Kidney capillary endothelial cell (primary cell): ENCODE measurements around the gene MAPK14.
"Not testable (repeated sequence)": the region's sequence is repeated elsewhere in the genome, so short reads cannot be mapped to it uniquely, and the experiment has no call there.

Source experiments
- DNase-seq: peaks from one replicate; pipeline ENCODE4 v3.0.0-alpha.2; 2018; ENCODE audit warnings: low spot score

MAPK14 gene

DNA sequence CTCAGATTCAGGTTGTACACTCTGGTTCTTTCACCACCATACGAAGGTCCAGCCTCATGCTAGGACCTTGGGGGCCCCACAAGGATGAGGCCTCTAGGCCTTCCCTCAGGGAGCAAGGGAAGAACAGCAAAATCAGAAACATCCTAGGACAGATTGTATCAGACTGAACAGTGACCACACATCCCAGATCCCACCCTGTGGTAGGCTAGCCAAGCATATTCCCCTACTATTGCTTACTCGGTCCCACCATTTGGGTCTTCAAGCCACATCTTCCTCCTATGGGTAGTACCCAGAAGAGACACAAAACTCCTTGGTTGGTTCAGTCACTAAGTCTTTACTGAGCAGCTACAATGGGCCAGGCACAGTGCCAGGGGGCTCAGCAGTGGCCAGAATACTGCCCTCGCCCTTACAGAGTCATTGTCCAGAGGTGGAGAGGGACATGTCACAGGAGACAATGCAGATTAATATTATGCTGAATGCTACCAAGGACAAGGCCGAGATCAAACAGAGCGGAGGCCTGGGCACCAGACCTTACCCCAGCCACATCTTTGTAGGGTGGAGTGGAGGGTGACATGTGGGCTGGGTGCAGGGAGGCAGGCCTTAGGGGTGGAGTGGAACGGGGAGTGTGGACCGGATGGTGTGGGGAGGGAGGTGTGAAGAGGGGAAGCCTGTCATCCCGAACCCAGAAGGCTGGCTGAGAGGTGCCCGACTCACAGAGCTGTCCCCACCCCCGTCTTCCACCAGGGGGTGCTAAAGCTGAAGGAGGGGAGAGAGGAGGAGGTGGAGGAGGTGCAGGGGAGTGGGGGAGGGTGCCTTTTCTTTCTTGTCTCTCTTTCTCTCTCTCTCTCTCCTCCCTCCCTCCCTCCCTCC, 95.9 kb downstream of the MAPK14 start:
- DNase-seq = peak; percentile 72

DNA sequence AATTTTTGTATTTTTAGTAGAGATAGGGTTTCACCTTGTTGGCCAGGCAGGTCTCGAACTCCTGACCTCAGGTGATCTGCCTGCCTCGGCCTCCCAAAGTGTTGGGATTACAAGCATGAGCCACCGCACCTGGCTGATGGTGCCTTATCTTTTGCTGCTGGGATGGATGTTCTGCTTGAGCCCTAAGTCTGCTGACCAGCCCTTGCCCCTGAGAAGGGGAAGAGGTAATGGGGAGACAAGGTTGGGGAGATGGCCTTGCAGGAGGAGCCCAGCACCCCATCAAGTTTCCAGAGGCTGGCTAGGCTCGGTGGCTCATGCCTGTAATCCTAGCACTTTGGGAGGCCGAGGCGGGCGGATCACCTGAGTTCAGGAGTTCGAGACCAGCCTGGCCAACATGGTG, 96.7 kb downstream of the MAPK14 start:
- not testable (repeated sequence) for DNase-seq

DNA sequence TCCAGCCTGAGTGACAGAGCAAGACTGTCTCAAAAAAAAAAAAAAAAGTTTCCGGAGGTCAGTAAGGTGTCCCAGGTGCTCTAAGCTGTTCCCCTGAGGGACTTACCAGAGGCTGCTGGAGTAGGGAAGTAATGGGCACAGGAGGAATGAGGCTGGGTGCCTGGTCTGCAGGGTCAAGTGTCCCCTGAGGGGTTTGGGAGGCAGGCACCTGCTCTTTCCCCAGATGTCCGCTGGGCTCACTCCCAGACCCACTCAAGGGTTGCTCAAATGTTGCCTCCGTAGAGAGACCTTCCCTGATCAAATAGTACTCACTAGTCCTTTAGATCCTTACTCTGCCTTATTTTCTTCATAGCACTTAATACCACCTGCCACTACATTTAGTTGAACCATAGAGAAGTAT, 97.3 kb downstream of the MAPK14 start:
- no peak for DNase-seq

DNA sequence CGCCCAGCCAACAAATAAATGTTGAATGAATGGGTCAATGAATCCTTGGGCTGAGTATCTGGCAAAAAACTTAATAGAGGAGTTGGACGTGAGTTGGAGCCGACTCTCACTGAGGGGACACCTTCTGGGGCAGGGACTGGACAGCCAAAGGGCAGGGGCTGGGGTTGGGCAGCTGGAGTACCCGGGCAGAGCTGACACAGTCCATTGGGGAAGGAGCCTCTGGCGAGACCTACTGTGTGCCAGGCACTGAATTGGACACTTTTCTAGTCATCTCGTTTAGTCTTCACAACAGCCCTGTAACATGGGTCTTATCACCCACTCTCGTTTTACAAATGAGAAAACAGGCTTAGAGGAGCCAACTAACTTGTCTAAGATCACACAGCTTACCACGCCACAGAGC, 98.0 kb downstream of the MAPK14 start:
- no peak for DNase-seq

DNA sequence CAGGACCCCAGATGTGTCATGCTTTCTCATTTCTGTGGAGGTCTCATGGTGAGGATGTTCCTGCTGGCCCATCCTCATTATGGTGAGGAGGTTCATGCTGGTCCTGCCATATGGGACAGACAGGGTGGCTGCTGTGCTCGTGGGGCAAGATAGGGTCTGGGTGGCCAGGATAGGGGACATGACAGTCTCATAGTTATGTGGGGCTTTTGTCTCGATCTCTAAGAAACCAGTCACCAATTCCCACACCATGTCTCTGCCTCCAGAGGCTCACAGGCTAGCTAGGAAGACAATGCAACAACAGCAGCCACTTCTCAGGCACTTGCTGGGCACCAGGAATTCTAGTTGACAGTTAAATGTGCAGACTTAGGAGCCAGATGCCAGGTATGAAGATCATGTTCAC, 98.5 kb downstream of the MAPK14 start:
- no peak for DNase-seq

DNA sequence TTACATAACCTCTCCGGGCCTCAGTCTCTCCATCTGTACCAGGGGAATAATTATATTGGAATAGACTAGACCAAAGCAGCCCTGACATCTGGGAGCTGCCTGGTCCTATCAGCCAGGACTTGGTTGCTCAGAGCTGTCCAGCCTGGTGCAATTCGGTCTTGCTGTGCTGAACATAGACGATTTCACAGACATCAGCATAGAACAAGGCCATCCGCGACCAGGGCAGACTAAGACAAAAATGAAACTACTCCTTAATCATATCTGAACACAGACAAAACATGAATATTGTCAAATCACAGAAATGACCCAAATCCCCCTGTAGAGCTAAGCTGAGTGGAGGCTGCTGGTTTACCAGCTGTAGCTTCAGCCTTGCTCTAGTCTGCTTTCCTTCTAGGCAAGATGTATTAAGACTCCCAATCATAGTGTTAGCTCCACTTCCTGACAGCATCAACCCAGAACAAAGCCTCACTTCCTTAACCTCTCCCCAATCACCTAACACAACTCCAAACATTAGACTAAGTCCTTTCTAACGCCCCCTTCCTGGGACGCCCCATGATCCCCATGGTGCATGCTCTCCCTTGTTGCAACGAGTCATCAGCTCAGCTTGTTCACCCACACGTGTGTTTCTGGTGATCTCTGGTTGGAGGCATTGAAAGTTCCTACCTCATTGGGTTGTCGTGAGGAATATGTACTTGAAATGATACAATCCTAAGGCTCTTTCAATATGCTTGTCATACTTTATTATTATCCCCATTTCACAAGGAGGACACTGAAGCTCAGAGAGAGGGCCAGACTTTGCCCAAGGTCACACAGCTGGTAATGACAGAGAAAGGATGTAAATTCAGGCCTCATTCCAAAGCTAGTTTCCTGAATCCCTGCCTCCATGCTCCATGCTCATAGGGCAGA, 99.2 kb downstream of the MAPK14 start:
- peak; percentile 67 for DNase-seq

DNA sequence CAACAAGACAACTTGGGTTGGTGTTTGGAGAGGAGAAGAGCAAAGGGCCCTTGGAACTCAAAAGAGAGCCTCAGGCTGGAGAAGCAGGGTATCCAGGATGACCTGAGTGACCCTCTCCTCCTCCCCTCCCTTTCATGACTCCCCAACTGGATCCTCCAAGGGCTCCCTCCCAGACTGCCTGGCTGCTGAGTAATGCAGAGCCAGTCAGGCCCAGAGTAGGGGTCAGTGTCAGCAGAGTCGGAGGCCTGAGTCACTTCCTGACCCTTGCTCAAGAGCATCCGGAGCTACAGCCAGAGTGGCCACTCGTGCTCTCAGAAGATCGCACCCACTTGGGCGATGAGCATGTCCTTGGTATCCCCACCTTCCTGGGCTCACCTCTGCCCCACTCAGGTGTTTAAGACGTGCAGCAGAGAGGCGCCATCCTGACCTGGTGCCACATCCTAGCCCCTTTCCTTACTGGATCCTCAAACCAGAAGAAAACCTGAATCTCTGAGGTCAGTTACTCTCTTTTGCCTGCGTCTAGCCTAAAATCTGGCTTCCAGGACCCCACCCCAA, 99.9 kb downstream of the MAPK14 start:
- DNase-seq = peak; percentile 98

DNA sequence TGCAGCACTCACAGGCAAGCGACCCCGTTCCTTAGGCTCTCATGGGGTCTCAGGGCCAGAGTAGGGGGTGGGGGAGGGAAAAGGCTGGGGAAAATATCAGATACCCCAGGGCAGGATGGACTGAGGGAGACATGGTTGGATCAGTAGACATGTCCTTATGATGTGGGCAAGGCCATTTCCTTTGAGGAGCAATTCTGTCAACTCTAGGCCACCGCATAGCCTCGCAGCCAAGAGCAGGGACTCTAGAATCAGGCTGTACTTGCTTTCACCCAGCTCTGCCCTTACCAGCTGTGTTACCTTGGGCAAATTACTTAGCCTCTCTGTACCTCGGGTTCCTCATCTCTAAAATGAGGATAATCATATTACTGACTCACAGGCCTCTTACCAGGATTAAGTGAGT, 100.5 kb downstream of the MAPK14 start:
- DNase-seq = no peak

DNA sequence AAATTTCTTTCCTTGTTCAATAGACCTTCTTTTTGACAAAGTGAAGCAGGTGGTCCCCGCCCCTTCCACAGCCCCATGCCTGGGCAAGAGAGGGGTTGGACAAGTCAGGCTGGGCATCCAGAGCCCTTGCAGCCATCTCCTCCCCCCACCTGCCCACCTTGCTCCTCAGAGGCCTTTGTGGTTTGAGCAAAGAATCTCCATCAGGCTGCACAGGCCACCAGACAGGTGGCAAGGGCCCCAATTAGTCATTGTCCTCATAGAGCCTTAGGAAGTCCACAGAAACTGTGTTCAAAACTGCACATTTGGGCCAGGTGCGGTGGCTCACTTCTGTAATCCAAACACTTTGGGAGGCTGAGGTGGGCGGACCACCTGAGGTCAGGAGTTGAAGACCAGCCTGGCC, 101.2 kb downstream of the MAPK14 start:
- DNase-seq = no peak

DNA sequence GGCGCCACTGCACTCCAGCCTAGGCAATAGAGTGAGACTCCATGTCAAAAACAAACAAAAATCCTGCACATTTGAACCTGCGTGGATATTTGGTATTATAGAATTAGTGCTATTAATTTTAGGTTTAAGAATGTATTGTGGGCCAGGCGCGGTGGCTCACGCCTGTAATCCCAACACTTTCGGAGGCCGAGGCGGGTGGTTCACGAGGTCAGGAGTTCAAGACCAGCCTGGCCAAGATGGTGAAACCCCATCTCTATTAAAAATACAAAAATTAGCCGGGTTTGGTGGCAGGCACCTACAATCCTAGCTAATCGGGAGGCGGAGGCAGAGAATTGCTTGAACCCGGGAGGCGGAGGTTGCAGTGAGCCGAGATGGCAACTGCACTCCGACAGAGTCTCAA, 101.7 kb downstream of the MAPK14 start:
- DNase-seq = not testable (repeated sequence)

DNA sequence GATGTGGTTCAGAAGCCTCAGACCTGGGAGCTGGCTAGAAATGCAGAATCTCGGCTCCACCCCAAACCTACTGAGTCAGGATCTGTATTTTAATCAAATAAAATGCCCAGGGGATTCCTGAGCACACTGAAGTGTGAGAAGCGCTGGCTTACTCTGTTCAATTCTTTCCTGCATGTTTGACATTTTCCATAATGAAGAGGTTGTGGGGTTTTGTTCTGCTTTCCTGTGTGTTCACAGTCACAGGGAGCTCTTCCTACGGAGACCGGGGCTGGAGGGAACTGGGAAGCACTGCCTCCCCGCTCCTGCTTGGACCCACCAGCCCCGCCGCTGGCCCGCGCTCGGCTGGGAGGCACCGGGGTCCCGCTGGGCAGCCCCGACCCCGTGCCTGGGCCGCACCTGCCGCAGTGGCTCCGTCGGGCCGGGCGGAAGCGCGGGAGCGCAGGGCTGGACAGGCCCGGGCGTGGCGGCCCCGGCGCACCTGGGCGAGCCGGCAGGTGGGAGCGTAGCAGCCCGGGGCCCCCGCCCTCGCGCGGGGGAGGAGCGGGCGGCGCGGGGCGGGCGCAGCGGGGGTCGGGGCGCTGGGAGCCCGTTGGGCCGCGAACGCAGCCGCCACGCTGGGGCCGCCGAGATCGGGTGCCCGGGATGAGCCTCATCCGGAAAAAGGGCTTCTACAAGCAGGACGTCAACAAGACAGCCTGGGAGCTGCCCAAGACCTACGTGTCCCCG, 102.5 kb downstream of the MAPK14 start, which contains the start of gene MAPK13:
TSS of gene MAPK13 (plus strand) at position 573 of the 726 bp plus-strand sequence. CDS start at position 643, 70 bp downstream.
- peak; percentile 21 for DNase-seq

DNA sequence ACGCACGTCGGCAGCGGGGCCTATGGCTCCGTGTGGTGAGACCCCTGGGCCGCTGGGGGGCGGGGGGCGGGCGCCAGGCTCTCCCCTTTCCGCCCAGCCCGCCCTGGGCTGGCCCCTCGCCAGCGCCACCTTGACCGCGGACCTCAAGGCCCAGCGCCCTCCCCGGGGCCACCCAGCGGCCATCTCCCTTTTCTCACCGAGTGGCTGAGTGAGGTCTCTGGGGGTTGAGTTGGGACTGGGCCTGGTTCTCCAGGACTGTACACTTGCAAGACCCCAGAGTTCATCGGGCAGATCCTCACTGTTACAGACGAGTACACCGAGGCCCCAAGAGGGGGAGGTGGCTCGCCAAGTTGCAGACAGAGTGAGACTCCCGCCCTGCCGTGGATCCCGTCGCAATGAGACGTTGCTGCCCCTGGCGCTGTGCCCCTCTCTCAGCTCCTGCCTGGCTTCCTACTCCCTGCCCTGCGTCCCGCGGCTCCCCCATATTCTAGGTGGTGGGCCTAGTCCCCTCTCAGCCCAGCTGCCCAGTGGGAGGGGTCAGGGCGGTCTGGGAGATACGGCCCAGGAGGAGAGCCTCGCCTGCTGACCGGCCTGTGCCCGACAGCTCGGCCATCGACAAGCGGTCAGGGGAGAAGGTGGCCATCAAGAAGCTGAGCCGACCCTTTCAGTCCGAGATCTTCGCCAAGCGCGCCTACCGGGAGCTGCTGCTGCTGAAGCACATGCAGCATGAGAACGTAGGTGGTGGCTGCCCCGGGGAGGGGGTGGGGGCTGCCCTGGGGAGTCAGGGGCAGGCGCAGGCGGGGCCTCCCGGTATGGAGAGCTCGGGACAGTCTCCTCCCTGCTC, 103.3 kb downstream of the MAPK14 start:
- DNase-seq = peak; percentile 26

DNA sequence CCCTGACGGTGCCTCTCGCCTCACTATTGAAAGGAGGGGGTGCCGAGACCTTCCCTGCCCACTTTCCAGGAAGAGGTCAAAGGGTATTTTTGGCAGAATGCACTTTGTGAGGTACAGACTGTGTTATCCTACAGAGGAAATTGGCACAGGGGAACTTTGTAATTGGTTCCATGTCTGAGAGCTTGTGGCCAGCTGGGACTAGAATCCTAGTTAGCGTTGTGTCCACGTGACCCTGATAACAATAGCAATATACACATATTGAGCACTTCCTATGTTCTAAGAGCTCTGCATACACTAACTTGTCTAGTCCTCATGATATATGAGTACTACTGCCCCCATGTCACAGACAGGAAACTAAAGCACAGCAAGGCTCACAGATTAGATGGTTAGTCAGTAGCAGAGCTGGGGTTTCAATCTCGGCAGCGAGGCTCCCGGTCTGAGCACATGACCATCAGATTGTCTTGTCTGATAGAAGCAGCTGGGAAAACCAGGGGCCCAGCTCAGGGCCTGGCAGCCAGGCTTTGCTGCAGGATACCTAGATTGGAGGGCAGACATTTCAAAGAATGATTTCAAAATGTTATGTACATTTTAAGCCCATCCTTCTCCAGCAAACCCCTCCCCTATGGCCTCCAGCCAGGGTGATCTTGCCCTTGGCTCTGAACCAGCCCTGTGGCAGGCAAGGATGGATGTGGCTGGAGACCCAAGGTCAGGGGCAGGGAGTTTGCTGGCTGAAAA, 104.1 kb downstream of the MAPK14 start:
- DNase-seq = peak; percentile 98

DNA sequence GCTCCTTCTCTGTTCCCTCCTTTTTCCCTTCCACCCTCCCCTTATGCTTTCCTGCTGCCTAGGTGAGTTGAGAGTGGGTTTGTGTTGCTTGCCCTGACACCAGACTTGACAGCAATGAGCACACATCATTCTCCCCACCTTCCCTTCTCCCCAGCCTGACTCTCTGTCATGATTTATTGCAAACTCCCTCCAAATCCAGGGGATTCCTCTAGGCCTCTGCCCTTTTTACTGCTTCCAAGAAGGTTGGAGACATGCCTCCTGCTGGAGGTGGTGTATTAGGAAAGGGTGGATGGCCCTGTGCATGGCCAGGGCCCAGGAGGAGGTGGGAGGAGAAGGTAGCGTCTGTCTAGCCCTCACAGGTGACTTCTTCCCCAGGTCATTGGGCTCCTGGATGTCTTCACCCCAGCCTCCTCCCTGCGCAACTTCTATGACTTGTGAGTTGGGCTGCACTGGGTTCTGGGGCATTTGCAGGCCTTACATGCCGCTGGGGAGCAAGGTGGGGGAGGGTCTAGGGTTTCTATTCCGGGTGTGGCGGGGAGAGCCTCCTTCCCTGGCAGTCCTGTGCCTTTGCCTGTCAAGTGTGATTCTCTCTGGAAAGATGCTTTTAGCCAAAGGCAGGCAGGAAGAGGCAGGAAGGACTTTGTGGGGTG, 104.8 kb downstream of the MAPK14 start:
- no peak for DNase-seq

DNA sequence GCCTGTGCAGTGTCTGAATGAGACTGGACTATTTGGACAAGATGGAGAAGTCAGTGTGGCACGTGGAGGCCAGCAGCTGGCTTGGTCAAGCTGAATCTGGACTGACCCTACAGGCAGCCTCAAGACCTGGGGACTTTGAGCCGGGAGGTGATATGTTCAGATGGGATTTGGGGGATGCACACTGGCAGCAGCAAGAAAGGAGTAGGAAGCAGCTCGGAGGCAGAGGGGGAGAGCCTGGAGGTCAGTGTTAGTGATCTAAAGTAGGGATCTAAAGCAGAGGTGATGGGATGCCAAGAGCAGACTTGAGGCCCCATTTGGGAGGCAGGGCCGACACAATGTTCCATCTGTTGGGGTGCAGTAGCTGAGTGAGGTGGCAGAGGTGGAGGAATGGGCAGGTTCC, 105.5 kb downstream of the MAPK14 start:
- no peak for DNase-seq

DNA sequence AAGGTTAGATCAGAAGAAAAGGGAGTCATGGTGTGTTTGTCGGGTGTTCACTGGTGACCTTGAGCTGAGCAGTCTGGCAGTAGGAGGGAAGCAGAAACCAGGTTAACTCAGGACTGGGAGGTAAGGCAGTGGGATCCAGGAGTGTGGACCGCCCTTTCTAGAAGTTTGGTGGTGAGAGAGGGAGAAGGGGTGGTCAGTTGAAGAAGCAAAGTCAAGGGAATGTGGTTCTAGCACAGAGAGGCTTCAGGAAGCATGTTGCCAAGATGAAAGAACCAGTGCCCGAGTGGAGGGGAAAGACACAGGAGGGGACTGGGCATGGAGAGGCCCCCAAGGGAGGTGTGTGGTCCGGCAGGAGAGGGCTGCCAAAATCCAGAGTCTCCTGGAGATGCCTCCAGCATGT, 106.3 kb downstream of the MAPK14 start:
- no peak for DNase-seq

DNA sequence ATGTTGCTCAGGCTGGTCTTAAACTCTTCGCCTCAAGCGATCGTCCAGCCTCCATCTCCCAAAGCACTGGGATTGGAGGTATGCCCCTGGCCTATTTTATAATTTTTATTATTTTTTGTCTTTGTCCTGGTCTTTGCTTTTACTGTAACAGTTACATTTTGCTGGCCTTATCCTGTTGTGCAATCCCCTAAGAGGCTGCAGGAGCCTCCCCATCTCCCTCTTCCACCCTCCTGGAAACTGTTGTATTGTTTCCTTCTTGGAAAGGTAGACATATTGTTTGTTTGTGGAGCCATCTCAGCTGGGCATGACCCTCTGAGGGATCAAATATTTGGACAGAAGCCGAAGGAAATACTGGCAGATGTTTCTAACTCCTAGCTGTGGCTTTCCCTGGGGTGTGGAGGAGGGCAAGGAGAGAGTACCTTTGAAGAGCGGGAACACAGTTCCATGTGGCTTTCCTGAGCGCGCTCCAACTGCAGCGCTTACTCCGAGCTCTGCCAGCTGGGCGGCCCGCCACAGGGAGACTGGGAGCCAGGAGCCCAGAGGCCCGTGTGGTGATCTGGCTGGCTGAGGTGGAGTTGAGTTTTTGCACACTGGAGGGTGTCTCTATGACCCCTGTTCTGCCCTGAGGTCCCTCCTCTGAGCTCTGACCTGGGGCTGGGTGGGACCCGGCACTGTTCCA, 107.6 kb downstream of the MAPK14 start:
- DNase-seq = no peak

DNA sequence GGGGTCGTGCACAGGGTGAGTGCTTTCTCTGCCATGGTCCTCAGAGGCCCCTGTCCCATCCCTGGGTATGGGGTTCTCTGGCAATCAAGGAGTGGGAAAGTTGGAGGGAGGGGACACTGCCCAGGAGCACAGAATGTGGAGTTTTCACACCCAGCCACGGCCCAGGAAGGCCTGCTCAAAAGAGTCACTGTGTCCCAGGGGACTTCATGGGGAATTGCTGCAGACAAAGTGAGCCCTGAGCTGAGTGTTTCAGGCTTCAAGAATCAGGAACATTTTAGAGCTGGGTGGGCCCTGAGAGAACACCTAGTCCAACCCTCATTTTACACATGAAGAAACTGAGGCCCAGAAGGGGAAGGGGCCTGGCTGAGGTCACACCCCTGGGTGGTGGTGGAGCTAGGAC, 108.4 kb downstream of the MAPK14 start:
- DNase-seq = no peak

DNA sequence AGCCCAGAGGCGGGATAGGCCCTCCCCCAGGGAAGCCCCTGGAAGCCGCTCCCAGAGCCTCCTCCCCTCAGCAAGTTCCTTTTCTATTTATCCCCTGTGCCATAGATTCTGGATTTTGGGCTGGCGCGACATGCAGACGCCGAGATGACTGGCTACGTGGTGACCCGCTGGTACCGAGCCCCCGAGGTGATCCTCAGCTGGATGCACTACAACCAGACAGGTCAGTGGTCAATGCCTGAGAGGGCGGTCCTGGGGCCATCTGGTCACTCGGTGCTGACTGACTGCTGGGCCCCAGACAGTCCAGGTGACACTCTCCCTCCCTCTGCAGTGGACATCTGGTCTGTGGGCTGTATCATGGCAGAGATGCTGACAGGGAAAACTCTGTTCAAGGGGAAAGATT, 108.9 kb downstream of the MAPK14 start:
- no peak for DNase-seq
